Hair follicle dermal papilla cell (primary cell): ENCODE measurements around the gene LRRC30. TPM values are rescaled to one million over a fixed set of nuclear protein-coding genes. Genes with fewer than 3 reads are reported as not detected.

Experiments
- total RNA-seq: library from RNA; depleted of rRNA; stranded (reverse); fragments of >200 nt; gene quantifications from 2 replicates; pipeline ENCODE4 v1.2.3, GENCODE V29; 2012

The LRRC30 gene
- not detected in 2 replicates for total RNA-seq

DNA sequence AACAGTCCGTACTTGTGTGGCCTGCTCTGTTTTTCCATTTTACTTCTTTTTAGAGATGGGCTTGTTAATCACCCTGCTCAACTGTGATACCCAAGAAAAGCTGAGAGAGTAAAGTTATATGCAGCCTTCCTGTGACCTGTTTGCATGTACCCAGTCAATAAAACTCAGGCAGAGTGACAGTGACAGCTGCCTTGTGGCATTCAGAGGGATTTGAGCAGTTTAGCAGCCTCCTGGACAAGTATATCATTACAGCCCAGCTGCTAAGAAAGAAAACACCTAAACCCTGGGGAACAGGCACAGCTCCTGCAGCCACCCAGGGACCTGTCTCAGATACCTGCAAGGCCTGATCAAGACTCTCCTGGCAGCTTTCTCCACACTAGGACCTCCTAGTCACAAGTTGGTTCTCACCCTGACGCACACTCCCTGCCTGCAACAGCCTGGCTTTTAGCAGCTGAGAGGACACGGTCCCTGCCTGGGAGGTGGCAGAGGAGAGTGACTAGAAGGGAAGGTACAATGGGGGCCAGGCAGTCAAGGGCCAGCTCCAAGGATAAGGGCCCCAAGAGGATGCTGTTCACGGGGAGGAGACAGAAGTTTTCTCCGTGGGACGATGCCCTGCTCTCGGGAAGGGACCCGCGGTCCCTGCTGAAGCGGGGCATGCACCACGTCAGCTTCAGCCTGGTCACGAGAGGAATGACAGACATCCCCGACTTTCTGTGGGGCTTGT is at the start of gene LRRC30:
Gene LRRC30, plus strand, starts transcription at position 464 of the 724 bp plus-strand sequence. Its CDS starts 50 bp downstream, at position 514.

Other genes with a start within 250 kb of the LRRC30 start
- 1.7 and 1.9 TPM in 2 replicates for gene LAMA1, start 113.3 kb upstream of the LRRC30 start, total RNA-seq